ENCODE measurements around the gene CALD1.

DNA sequence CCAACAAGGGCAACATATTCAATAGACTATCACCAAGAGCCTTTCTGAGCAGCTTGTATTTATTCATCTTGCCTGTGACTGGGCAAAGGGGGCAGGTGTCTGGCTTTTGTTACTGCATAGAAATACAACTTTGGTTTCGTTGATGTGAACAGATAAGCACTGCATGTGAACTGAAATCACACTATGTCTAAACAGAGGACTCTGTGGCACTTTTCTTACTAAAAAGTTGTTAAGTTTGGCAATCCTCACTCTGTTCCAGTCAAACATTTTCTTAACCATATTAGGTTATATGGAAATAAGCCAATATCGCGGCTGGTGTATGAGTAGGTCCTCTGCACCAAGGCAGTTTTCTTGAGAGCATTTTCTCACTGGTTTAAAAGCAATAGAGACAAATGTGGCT is 48.5 kb downstream of the CALD1 start:
- TF ChIP-seq, protein P1, sequence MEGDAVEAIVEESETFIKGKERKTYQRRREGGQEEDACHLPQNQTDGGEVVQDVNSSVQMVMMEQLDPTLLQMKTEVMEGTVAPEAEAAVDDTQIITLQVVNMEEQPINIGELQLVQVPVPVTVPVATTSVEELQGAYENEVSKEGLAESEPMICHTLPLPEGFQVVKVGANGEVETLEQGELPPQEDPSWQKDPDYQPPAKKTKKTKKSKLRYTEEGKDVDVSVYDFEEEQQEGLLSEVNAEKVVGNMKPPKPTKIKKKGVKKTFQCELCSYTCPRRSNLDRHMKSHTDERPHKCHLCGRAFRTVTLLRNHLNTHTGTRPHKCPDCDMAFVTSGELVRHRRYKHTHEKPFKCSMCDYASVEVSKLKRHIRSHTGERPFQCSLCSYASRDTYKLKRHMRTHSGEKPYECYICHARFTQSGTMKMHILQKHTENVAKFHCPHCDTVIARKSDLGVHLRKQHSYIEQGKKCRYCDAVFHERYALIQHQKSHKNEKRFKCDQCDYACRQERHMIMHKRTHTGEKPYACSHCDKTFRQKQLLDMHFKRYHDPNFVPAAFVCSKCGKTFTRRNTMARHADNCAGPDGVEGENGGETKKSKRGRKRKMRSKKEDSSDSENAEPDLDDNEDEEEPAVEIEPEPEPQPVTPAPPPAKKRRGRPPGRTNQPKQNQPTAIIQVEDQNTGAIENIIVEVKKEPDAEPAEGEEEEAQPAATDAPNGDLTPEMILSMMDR (conservative IDR thresholded peaks at IDR 0.05; ENCODE audit: low read depth, low read length) = no peak
- TF ChIP-seq EZH2 (IDR thresholded peaks at IDR 0.05; ENCODE audit: borderline replicate concordance, low read depth, low read length, poor library complexity, severe bottlenecking) = no peak
